ENCODE results near the gene FBXO4. TPM values are rescaled to one million over a fixed set of nuclear protein-coding genes. Genes with fewer than 3 reads are reported as not detected.

Gene FBXO4
- total and polyA plus RNA-seq, 10 donors, result 12.8 to 24.6 (median 16.5) TPM

- 70 to 81% (median 77%) methylated on average over 2 of the region's 2 CpGs for WGBS, 5 donors
- H3K4me1 ChIP-seq, result peaks cover 0 to 21% (median 0%) of the 10 kb centered on the region in 6 donors
- intact Hi-C loops (cut with DNase I; ENCODE audit: low total_unique reads), result no loop called here
- no peak for TF ChIP-seq POLR2AphosphoS5 (IDR thresholded peaks at IDR 0.05)
- TF ChIP-seq, protein P1, sequence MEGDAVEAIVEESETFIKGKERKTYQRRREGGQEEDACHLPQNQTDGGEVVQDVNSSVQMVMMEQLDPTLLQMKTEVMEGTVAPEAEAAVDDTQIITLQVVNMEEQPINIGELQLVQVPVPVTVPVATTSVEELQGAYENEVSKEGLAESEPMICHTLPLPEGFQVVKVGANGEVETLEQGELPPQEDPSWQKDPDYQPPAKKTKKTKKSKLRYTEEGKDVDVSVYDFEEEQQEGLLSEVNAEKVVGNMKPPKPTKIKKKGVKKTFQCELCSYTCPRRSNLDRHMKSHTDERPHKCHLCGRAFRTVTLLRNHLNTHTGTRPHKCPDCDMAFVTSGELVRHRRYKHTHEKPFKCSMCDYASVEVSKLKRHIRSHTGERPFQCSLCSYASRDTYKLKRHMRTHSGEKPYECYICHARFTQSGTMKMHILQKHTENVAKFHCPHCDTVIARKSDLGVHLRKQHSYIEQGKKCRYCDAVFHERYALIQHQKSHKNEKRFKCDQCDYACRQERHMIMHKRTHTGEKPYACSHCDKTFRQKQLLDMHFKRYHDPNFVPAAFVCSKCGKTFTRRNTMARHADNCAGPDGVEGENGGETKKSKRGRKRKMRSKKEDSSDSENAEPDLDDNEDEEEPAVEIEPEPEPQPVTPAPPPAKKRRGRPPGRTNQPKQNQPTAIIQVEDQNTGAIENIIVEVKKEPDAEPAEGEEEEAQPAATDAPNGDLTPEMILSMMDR (IDR thresholded peaks at IDR 0.05 in 8 of 11, conservative IDR thresholded peaks at IDR 0.05 in 3 of 11), result no peak
- no peak for TF ChIP-seq POLR2A (IDR thresholded peaks at IDR 0.05)
- H3K9me3 ChIP-seq, result no peaks in the 10 kb centered on the region
- H3K36me3 ChIP-seq, result peaks cover 0 to 90% (median 55%) of the 10 kb centered on the region in 6 donors
- H3K4me3 ChIP-seq, result no peak overlapping the region
- H3K27me3 ChIP-seq (replicated peaks in 1 of 7), result no peaks in the 10 kb centered on the region
- DNase-seq, result no peak
- no peak overlapping the region for H3K27ac ChIP-seq
Measured at GRCh38 chr5:41918105-41918504, 7.0 kb upstream of the FBXO4 start.

GRCh38 chr5:41921166-41921565, 3.9 kb upstream of the FBXO4 start:
- H3K4me1 ChIP-seq, result peaks cover 0 to 41% (median 13%) of the 10 kb centered on the region in 6 donors
- 84 to 98% (median 94%) methylated on average over 1 of the region's 1 CpG for WGBS, 5 donors
- H3K36me3 ChIP-seq, result peaks cover 0 to 60% (median 34%) of the 10 kb centered on the region in 6 donors
- no peak for DNase-seq
- H3K27ac ChIP-seq, result no peak overlapping the region
- TF ChIP-seq, protein P1 (IDR thresholded peaks at IDR 0.05 in 8 of 11, conservative IDR thresholded peaks at IDR 0.05 in 3 of 11), result no peak
- TF ChIP-seq POLR2AphosphoS5 (IDR thresholded peaks at IDR 0.05) (no peak), POLR2A (IDR thresholded peaks at IDR 0.05) (no peak)
- H3K27me3 ChIP-seq (replicated peaks in 1 of 7), result no peaks in the 10 kb centered on the region
- intact Hi-C loops (cut with DNase I; ENCODE audit: low total_unique reads), result no loop called here
- no peak overlapping the region for H3K4me3 ChIP-seq
- H3K9me3 ChIP-seq, result no peaks in the 10 kb centered on the region

DNA sequence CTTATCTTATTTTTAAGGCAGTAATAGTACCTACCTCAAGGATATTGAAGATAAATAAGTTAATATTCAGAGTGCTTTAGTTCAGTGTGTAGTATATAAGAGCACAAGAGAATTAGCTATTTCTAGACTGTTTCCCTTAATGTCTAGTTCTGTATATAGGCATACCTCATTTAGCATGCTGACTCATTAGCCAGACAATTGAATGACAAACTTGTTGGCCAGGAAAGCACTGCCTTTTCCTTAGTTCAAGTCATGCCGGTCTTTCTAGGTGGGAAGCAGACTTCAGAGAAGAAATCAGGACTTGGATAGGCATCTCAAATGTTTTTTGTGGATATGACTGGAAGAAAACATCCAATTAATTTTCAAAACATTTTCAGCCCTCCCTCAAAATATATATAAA, 3.2 kb upstream of the FBXO4 start:
- peaks cover 0 to 48% (median 20%) of the 10 kb centered on the region in 6 donors for H3K4me1 ChIP-seq
- no peak for TF ChIP-seq POLR2AphosphoS5 (IDR thresholded peaks at IDR 0.05)
- no peak for TF ChIP-seq POLR2A (IDR thresholded peaks at IDR 0.05)
- TF ChIP-seq, protein P1 (IDR thresholded peaks at IDR 0.05 in 8 of 11, conservative IDR thresholded peaks at IDR 0.05 in 3 of 11), result no peak
- H3K36me3 ChIP-seq, result peaks cover 0 to 52% (median 30%) of the 10 kb centered on the region in 6 donors
- H3K4me3 ChIP-seq, result no peak overlapping the region
- no peak for DNase-seq
- H3K27ac ChIP-seq, result no peak overlapping the region
- no peaks in the 10 kb centered on the region for H3K9me3 ChIP-seq
- WGBS, 5 donors, result 69 to 93% (median 80%) methylated on average over 1 of the region's 1 CpG
- intact Hi-C loops (cut with DNase I; ENCODE audit: low total_unique reads), result no loop called here
- H3K27me3 ChIP-seq (replicated peaks in 1 of 7), result no peaks in the 10 kb centered on the region

GRCh38 chr5:41924526-41924871, 582 bp upstream of the FBXO4 start:
- intact Hi-C loops (cut with DNase I; ENCODE audit: low total_unique reads), result no loop called here
- H3K9me3 ChIP-seq, result no peaks in the 10 kb centered on the region
- H3K4me3 ChIP-seq, result peak overlapping the region in 7 of 8 donors; percentile 58 to 86 (median 63)
- H3K27ac ChIP-seq, result peak overlapping the region; percentile 86 to 99 (median 97)
- peaks cover 0 to 52% (median 23%) of the 10 kb centered on the region in 6 donors for H3K4me1 ChIP-seq
- TF ChIP-seq POLR2AphosphoS5 (IDR thresholded peaks at IDR 0.05), result no peak
- WGBS, 5 donors, result 45 to 62% (median 55%) methylated on average over 4 of the region's 4 CpGs
- peaks cover 0 to 28% (median 10%) of the 10 kb centered on the region in 6 donors for H3K36me3 ChIP-seq
- DNase-seq, result no peak
- no peaks in the 10 kb centered on the region for H3K27me3 ChIP-seq (replicated peaks in 1 of 7)

DNA sequence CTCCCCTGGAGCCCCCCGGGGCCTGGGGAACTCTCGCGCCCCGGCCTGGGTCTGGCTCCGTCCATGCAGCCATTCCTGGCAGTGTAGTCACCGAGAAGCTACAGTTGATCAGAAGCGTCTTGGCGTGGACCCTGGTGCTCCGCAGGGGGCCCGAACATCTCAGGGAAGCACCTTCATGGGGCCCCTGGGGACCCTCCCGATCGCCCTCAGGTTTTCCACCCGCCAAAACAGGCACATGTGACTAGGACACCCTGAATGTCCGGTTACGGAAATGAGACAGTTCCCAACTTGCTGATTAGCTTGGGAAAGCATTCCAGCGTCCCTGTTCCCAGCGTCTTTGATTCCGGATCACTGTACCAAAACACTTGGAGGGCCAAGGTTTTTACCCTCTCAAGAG, 472 bp downstream of the FBXO4 start:
- Histone ChIP-seq H3K4me3 (peak overlapping the region; percentile 58 to 86 (median 62)), H3K36me3 (peaks cover 0 to 28% (median 6%) of the 10 kb centered on the region in 6 donors), H3K27ac (peak overlapping the region; percentile 86 to 99 (median 97)), H3K4me1 (peaks cover 0 to 52% (median 23%) of the 10 kb centered on the region in 6 donors), H3K27me3 (replicated peaks in 1 of 7) (no peaks in the 10 kb centered on the region), H3K9me3 (no peaks in the 10 kb centered on the region)
- 1 to 3% (median 1%) methylated on average over 9 to 18 of the region's 18 CpGs for whole genome bisulfite sequencing, 5 donors
- intact Hi-C loops (cut with DNase I; ENCODE audit: low total_unique reads), result no loop called here
- no peak for DNase-seq
- TF ChIP-seq POLR2A (IDR thresholded peaks at IDR 0.05) (no peak), POLR2AphosphoS5 (IDR thresholded peaks at IDR 0.05) (no peak)
- TF ChIP-seq, protein P1 (IDR thresholded peaks at IDR 0.05 in 8 of 11, conservative IDR thresholded peaks at IDR 0.05 in 3 of 11), result no peak

Measured in spleen (tissue), 11 donors.